GM12878 (cell line): ENCODE data around the gene SLC5A10. TPM values are rescaled to one million over a fixed set of nuclear protein-coding genes. Genes with fewer than 3 reads are reported as not detected.
A peak's percentile ranks its signal among the peaks of the same experiment; 100 is the strongest.

Experiments used
- ATAC-seq: fragments of 200-7000 bp; cut with Tn5 transposase; 3 replicates; pipeline ENCODE4 v1.9.1; 2020; ENCODE audit warnings: mild to moderate bottlenecking, moderate library complexity
- BruUV-seq: library from RNA; stranded (reverse); fragments of 400-500 nt; replicated peaks from 2 replicates; lab custom pipeline; 2021; lab: Mats Ljungman, UMichigan
- CTCF ChIA-PET: fragments of 300-600 bp; sonication (Branson Sonifier 250); formaldehyde crosslinking; extraction: SDS; loops from one replicate; lab custom pipeline; 2021; ENCODE audit warnings: inconsistent platforms; lab: Yijun Ruan, JAX
- POLR2A ChIA-PET: fragments of 350-600 bp; formaldehyde crosslinking; extraction: SDS; loops from one replicate; lab custom pipeline; 2021; ENCODE audit warnings: inconsistent platforms; lab: Charles Lee
- RAD21 ChIA-PET: fragments of 300-600 bp; sonication (Branson Sonifier 250); formaldehyde crosslinking; loops from one replicate; lab custom pipeline; 2023; ENCODE audit warnings: antibody characterized with exemption; ENCODE audit not compliant: unreplicated experiment; lab: Charles Lee
- SMC1A ChIA-PET: fragments of 300-600 bp; sonication (Branson Sonifier 250); formaldehyde crosslinking; loops from one replicate; lab custom pipeline; 2023; ENCODE audit not compliant: unreplicated experiment, uncharacterized antibody; lab: Charles Lee
- DNase-seq: peaks from one replicate; pipeline ENCODE4 v3.0.0-alpha.2; 2011; ENCODE audit warnings: low read depth, low spot score
- FAIRE-seq: peaks from 3 replicates; lab custom pipeline; 2011; peaks lifted over from hg19 to GRCh38; lab: Jason Lieb, UNC
- H2AFZ ChIP-seq: 2 replicates; pipeline ENCODE4 v1.6.0; 2011; ENCODE audit warnings: low read depth, low read length, control low read depth; ENCODE audit not compliant: control insufficient read depth
- H3K27ac ChIP-seq: 2 replicates; pipeline ENCODE4 v1.5.1; 2011; ENCODE audit warnings: control low read depth; ENCODE audit not compliant: control insufficient read depth, insufficient read depth
- H3K27me3 ChIP-seq, 2 experiments: replicated peaks in 1 of 2; 2 replicates each; pipeline versions ENCODE4 v1.6.0 to v1.6.1; 2011; ENCODE audit warnings: low read length in 1 of 2; ENCODE audit not compliant: control insufficient read depth in 2 of 2, insufficient read depth in 2 of 2
- H3K36me3 ChIP-seq, 2 experiments: 2 replicates each; pipeline ENCODE4 v1.5.1; 2011; ENCODE audit warnings: low read length in 1 of 2; ENCODE audit not compliant: control insufficient read depth in 2 of 2, insufficient read depth in 2 of 2
- H3K4me1 ChIP-seq: 2 replicates; pipeline ENCODE4 v1.6.1; 2011; ENCODE audit warnings: mild to moderate bottlenecking, low read length, moderate library complexity, mixed read lengths; ENCODE audit not compliant: control insufficient read depth, insufficient read depth
- H3K4me2 ChIP-seq: 2 replicates; pipeline ENCODE4 v1.6.0; 2011; ENCODE audit warnings: control low read depth; ENCODE audit not compliant: control insufficient read depth, insufficient read depth
- H3K4me3 ChIP-seq: fragments of 200-600 bp; sonication (generic); 2 replicates; pipeline ENCODE4 v1.5.1; 2016
- H3K79me2 ChIP-seq: 2 replicates; pipeline ENCODE4 v1.6.0; 2011; ENCODE audit warnings: low read length; ENCODE audit not compliant: control insufficient read depth, insufficient read depth
- H3K9ac ChIP-seq: 2 replicates; pipeline ENCODE4 v1.8.0; 2011; ENCODE audit warnings: low read length, control low read depth, mixed read lengths; ENCODE audit not compliant: control insufficient read depth, insufficient read depth
- H3K9me3 ChIP-seq: replicated peaks from 3 replicates; pipeline ENCODE4 v1.5.1; 2011; ENCODE audit warnings: mild to moderate bottlenecking, low read length; ENCODE audit not compliant: control insufficient read depth, insufficient read depth
- H4K20me1 ChIP-seq: 2 replicates; pipeline ENCODE4 v1.6.0; 2011; ENCODE audit not compliant: control insufficient read depth, insufficient read depth
- CHD4 ChIP-seq: fragments of 200-600 bp; sonication (generic); IDR thresholded peaks from 2 replicates; pipeline ENCODE4 v1.6.1; 2016; ENCODE audit warnings: mild to moderate bottlenecking
- MEF2B ChIP-seq: fragments of 450-650 bp; IDR thresholded peaks from 2 replicates; pipeline ENCODE4 v1.6.1; 2018; ENCODE audit warnings: mild to moderate bottlenecking, moderate library complexity; ENCODE audit not compliant: partially characterized antibody, poor library complexity, severe bottlenecking
- MYB ChIP-seq: fragments of 150-350 bp; IDR thresholded peaks from 2 replicates; pipeline ENCODE4 v1.6.1; 2014; ENCODE audit warnings: mild to moderate bottlenecking, low read depth, low read length, borderline replicate concordance
- NR2C1 ChIP-seq: fragments of 450-650 bp; IDR thresholded peaks from 2 replicates; pipeline ENCODE4 v1.6.1; 2017; ENCODE audit warnings: antibody characterized with exemption, mild to moderate bottlenecking, moderate library complexity
- POLR2A ChIP-seq: IDR thresholded peaks from 2 replicates; pipeline ENCODE4 v1.6.1; 2011; ENCODE audit warnings: low read depth, mild to moderate bottlenecking, low read length
- RCOR1 ChIP-seq: conservative IDR thresholded peaks from 2 replicates; pipeline ENCODE4 v1.6.1; 2012; ENCODE audit warnings: low read depth, low read length, improper control_type of control experiment
- WGBS: methylation state at CpG from one replicate; pipeline ENCODE4 v1.1.6; 2016; ENCODE audit warnings: low lambda C conversion rate; ENCODE audit not compliant: insufficient replicate concordance, insufficient coverage; ENCODE audit errors: missing lambda C conversion rate; 5-methylcytosine and 5-hydroxymethylcytosine counted together
- in situ Hi-C: fragments of 300-500 bp; cut with MboI; formaldehyde crosslinking; loops from 9 replicates; pipeline ENCODE4 v1.14.3; 2018; ENCODE audit warnings: mixed read lengths
- intact Hi-C: fragments of 100-400 bp; cut with micrococcal nuclease; formaldehyde crosslinking; loops from one replicate; pipeline ENCODE4 v1.14.2; 2022; ENCODE audit not compliant: unreplicated experiment
- polyA plus RNA-seq, 11 experiments: library from polyadenylated mRNA; depleted of rRNA in 4 of 11; unstranded in 6 of 11; stranded (reverse) in 5 of 11; fragments of >200 nt; fragmentation: Nextera tagmentation in 4 of 11; fragmentation: Illumina TruSeq in 1 of 11; extraction: Ambion mirVana in 4 of 11; extraction: Trizol in 1 of 11; gene quantifications; 1 replicate in 1 of 11; 2 replicates in 10 of 11; pipeline versions ENCODE4 v1.2.1 to v1.2.3, GENCODE V29; 2011 to 2016; ENCODE audit warnings: inconsistent platforms in 2 of 11, missing spikeins in 2 of 11, low read depth in 1 of 11
- total RNA-seq, 4 experiments: library from RNA; depleted of rRNA in 3 of 4; stranded (reverse); fragments of >200 nt in 3 of 4; fragmentation: Illumina TruSeq in 1 of 4; extraction: Trizol in 1 of 4; gene quantifications; 2 replicates each; pipeline versions ENCODE4 v1.2.1 to v1.2.3, GENCODE V29; 2013 to 2021

The SLC5A10 gene
- total and polyA plus RNA-seq, 10 of the 15 experiments (the other 5 are each of a cell fraction or from before 2014, with no cell fraction given), result under 0.01 to 0.18 (median 0.07) TPM; not detected in 4

DNA sequence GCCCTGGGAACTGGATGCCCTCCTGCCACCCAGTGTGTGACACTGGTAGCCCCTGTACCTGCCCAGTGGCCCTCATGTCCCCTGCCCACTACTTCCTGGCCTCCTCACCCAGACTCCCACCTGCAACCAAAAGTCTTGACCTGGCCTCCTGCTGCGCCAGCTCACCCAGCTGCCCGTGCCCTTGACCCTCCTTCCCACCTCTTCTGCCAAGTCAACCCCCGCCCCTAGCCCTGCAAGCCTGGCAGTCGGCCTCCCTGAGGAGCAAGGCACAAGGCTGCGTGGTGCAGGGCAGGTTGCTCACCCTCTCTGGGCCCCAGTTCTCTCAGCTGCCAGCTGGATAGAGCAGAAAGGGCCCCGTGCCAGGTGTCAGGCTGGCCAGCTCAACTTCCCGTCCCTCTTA is 64.9 kb downstream of the SLC5A10 start (continued):
- TF ChIP-seq RCOR1 (no peak), NR2C1 (no peak)

DNA sequence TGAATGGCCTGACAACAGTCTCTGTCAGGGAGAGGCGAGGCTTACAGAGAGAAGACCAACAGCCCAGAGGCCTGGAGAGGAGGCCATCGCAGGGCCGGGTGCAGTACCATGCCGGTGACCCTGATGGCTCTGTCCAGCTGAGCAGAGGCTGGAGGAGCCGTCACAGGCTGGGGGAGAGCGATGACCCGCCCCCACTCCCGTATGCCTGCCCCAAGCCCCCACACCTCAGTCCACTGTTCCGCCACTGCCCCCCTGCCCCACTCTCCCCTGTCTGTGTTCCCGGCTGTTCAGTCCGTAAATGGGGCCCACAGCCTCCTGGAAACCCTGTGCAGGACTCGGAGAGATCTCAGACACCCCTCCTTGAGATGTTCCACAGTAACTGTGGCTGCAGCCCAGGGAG is 65.4 kb downstream of the SLC5A10 start:
- Histone ChIP-seq H3K27ac (no peak overlapping the region), H4K20me1 (no peaks in the 10 kb centered on the region), H3K4me2 (no peak overlapping the region), H3K36me3 (peaks cover 0 to 10% of the 10 kb centered on the region in 2 experiments; a peak in 3 of 4 replicates), H3K4me1 (no peaks in the 10 kb centered on the region), H3K9ac (no peak overlapping the region), H2AFZ (no peak overlapping the region), H3K9me3 (no peaks in the 10 kb centered on the region), H3K4me3 (no peak overlapping the region), H3K27me3 (no peaks in the 10 kb centered on the region), H3K79me2 (no peaks in the 10 kb centered on the region)
- ChIA-PET RAD21 (no interaction called here), CTCF (interaction anchor here (2.3 kb wide), 1 partner anchor 56 kb away, joined by 7 read pairs; no protein-coding TSS in a partner anchor), POLR2A (no interaction called here), SMC1A (no interaction called here)
- intact Hi-C loops (no loop called here), in situ Hi-C loops (no loop called here)
- no peak for FAIRE-seq
- no TSS peak for BruUV-seq
- peak; percentile 10; the same call in 1 of the 3 replicates for ATAC-seq
- WGBS, result 70% methylated on average over 7 of the region's 12 CpGs
- no peak for DNase-seq
- TF ChIP-seq NR2C1 (no peak), POLR2A (no peak; the same call in 1 of the 2 replicates), MYB (no peak), RCOR1 (no peak), MEF2B (no peak), CHD4 (no peak)
